Breast epithelium (tissue), 4 donors: ENCODE results near the gene DNMT3A. TPM values are rescaled to one million over a fixed set of nuclear protein-coding genes. Genes with fewer than 3 reads are reported as not detected.

Experiments
- DNase-seq, 2 donors: peaks; one replicate each; pipeline ENCODE4 v3.0.0-alpha.2; 2019; ENCODE audit warnings: low spot score in 2 of 2
- H3K27ac ChIP-seq, 2 donors: fragments of 200-600 bp; sonication (generic) in 1 of 2; one replicate each; pipeline ENCODE4 v1.5.1; 2016 to 2019; ENCODE audit warnings: mild to moderate bottlenecking in 1 of 2
- H3K27me3 ChIP-seq, 2 donors: fragments of 200-600 bp; sonication (generic) in 1 of 2; one replicate each; pipeline versions ENCODE4 v1.5.1 to v1.6.0; 2017 to 2019; ENCODE audit warnings: control low read depth in 1 of 2, mild to moderate bottlenecking in 1 of 2
- H3K36me3 ChIP-seq: fragments of 200-600 bp; one replicate; pipeline ENCODE4 v1.5.1; 2019
- H3K4me1 ChIP-seq, 2 donors: fragments of 200-600 bp; sonication (generic); one replicate each; pipeline ENCODE4 v1.5.1; 2016 to 2019; ENCODE audit warnings: control low read depth in 1 of 2
- H3K4me3 ChIP-seq, 3 donors: fragments of 200-600 bp; sonication (generic); 1 replicate in 2 of 3; 2 replicates in 1 of 3; pipeline ENCODE4 v1.5.1; 2016 to 2019; ENCODE audit warnings: mild to moderate bottlenecking in 3 of 3, moderate library complexity in 2 of 3
- H3K9me3 ChIP-seq, 2 donors: fragments of 200-600 bp; sonication (generic) in 1 of 2; one replicate each; pipeline ENCODE4 v1.5.1; 2016 to 2019; ENCODE audit warnings: control low read depth in 1 of 2
- CTCF ChIP-seq, 3 donors: fragments of 450-650 bp; IDR thresholded peaks; one replicate each; pipeline ENCODE4 v1.5.1; 2016 to 2017; ENCODE audit warnings: antibody characterized with exemption in 3 of 3, mild to moderate bottlenecking in 3 of 3, moderate library complexity in 3 of 3
- POLR2A ChIP-seq: fragments of 450-650 bp; IDR thresholded peaks from one replicate; pipeline ENCODE4 v1.6.1; 2016; ENCODE audit warnings: antibody characterized with exemption, mild to moderate bottlenecking, moderate library complexity
- POLR2AphosphoS5 ChIP-seq, 3 donors: sonication (generic); formaldehyde crosslinking; IDR thresholded peaks; one replicate each; pipeline ENCODE4 v1.6.1; 2017; ENCODE audit warnings: antibody characterized with exemption in 3 of 3
- intact Hi-C: fragments of 100-400 bp; cut with DNase I; formaldehyde crosslinking; loops from one replicate; pipeline ENCODE4 v1.15.1; 2023; ENCODE audit warnings: low total_unique reads
- total RNA-seq, 3 donors: library from RNA; depleted of rRNA; stranded (reverse); fragments of >200 nt; gene quantifications; one replicate each; pipeline ENCODE4 v1.1.0, GENCODE V29; 2016

Gene DNMT3A
- total RNA-seq, 3 donors from 2014 or later = 8.2 to 21.7 (median 20.0) TPM

GRCh38 chr2:25372405-25373268 is 30.9 kb upstream of the DNMT3A start:
- intact Hi-C loops = no loop called here
- no peak overlapping the region for H3K4me3 ChIP-seq
- H3K27me3 ChIP-seq = no peaks in the 10 kb centered on the region
- H3K27ac ChIP-seq = peak overlapping the region; percentile 52 to 61
- no peaks in the 10 kb centered on the region for H3K9me3 ChIP-seq
- H3K4me1 ChIP-seq = peaks cover 3 to 6% of the 10 kb centered on the region in 2 donors
- DNase-seq = peak; percentile 22 to 47
- no peaks in the 10 kb centered on the region for H3K36me3 ChIP-seq
- no peak for TF ChIP-seq POLR2A
- no peak for TF ChIP-seq CTCF (IDR thresholded peaks at IDR 0.05)
- TF ChIP-seq POLR2AphosphoS5 (IDR thresholded peaks at IDR 0.05) = no peak

- TF ChIP-seq CTCF (IDR thresholded peaks at IDR 0.05) (no peak), POLR2AphosphoS5 (IDR thresholded peaks at IDR 0.05) (no peak), POLR2A (no peak)
- no peaks in the 10 kb centered on the region for H3K9me3 ChIP-seq
- no peak overlapping the region for H3K4me3 ChIP-seq
- no peaks in the 10 kb centered on the region for H3K27me3 ChIP-seq
- DNase-seq = peak; percentile 14 to 20
- no peaks in the 10 kb centered on the region for H3K36me3 ChIP-seq
- intact Hi-C loops = no loop called here
- H3K27ac ChIP-seq = no peak overlapping the region
- no peaks in the 10 kb centered on the region for H3K4me1 ChIP-seq
Measured at GRCh38 chr2:25371253-25372241, 29.8 kb upstream of the DNMT3A start.

- intact Hi-C loops = no loop called here
Measured at GRCh38 chr2:25369876-25370275, 28.2 kb upstream of the DNMT3A start.

GRCh38 chr2:25369439-25369838 is 27.7 kb upstream of the DNMT3A start:
- Histone ChIP-seq H3K27me3 (no peaks in the 10 kb centered on the region), H3K4me3 (no peak overlapping the region), H3K9me3 (no peaks in the 10 kb centered on the region), H3K36me3 (no peaks in the 10 kb centered on the region), H3K4me1 (no peaks in the 10 kb centered on the region), H3K27ac (no peak overlapping the region)
- intact Hi-C loops = no loop called here
- TF ChIP-seq POLR2A = no peak
- TF ChIP-seq POLR2AphosphoS5 (IDR thresholded peaks at IDR 0.05) = no peak
- TF ChIP-seq CTCF (IDR thresholded peaks at IDR 0.05) = no peak
- DNase-seq = peak in 1 of 2 donors; percentile 22

More at GRCh38 chr2:25369876-25370275, 28.2 kb upstream of the DNMT3A start:
- no peaks in the 10 kb centered on the region for H3K36me3 ChIP-seq
- no peaks in the 10 kb centered on the region for H3K4me1 ChIP-seq
- TF ChIP-seq CTCF (IDR thresholded peaks at IDR 0.05) (no peak), POLR2AphosphoS5 (IDR thresholded peaks at IDR 0.05) (no peak), POLR2A (no peak)
- H3K9me3 ChIP-seq = no peaks in the 10 kb centered on the region
- no peaks in the 10 kb centered on the region for H3K27me3 ChIP-seq
- H3K4me3 ChIP-seq = no peak overlapping the region
- DNase-seq = peak in 1 of 2 donors; percentile 27
- no peak overlapping the region for H3K27ac ChIP-seq
